NCI-H2107 treated with DMSO at 0.1 percent for 48 hours (cell line): ENCODE measurements around the gene MMGT1.

Source experiments
- DNase-seq: peaks from one replicate; lab custom pipeline; 2025; ENCODE audit not compliant: unreplicated experiment; lab: John Stamatoyannopoulos, UW

Gene MMGT1

DNA sequence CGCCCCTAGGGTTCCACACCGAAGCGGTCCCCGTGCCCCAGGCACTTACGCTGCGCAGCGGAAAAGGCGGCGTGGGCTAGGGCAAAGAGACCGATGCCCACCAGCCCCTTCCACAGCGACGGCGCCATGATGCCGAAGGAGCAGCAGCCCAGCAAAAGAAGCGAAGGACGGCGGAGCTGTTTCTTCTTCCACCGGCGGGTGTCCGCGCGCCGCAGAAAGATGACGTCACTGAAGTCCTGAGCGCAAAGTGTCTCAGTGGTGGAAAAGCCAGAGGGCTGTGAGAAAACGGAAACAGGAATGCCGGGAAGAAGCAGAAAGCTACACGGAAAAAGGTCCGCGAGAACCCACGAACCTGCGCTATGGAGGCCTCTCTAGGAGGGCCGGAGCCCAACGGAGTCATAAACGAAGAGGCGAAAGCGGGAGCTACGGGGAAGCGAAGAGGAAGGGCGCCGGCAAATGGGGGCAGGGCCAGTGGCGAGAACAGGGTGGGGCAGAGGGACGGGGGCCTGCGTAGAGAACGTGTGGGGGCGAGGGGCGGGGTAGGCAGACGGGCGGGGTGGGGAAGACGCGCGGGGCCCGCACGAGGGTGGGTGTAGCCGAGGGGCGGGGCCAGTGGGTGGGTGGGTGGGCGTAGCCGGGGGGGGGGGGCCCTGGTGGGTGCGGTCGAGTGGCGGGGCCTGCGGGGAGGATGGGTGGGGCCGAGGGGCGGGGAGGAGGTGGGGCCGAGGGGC lies at the start of gene MMGT1:
MMGT1 (minus strand) TSS at position 441 of the 731 bp plus-strand sequence; CDS start at position 128, 313 bp downstream.
- peak; percentile 89 for DNase-seq

DNA sequence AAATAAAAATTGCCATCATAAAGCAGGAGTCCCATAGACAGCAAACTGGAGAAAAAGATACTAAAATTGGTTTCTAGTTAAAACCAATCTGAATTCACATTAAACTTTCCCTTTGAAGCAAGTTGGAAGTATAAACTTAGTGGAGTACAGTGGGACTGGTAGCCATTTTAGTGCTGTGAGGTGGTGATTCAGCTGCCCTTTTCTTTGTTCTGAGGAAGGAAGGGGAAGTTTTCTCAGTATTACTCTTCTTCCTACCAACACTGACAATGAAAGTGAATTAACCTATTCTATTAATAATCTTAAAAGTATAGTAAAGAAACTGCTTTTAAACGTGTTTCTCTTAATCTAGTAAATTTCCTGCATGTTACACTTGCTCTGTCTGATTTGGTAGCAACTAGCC lies 48.1 kb upstream of the MMGT1 start:
- no peak for DNase-seq

DNA sequence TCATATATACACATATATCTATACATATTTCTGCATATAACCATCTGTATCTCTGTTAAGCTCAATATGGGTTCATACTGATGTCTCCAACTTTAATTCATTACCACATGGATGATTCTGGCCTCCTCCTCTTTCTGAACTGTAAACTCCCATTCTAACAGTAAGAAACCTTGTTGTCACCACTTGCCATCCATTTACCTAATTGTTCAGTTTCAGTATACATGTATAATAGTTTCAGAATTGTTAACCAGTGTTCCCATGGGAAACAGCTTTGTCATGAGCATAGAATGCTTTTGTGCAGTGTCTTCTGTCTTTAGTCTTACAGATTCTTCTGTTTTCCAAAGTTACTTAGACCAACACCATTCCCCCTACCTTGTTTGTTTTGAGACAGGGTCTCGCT lies 47.4 kb upstream of the MMGT1 start:
- no peak for DNase-seq

DNA sequence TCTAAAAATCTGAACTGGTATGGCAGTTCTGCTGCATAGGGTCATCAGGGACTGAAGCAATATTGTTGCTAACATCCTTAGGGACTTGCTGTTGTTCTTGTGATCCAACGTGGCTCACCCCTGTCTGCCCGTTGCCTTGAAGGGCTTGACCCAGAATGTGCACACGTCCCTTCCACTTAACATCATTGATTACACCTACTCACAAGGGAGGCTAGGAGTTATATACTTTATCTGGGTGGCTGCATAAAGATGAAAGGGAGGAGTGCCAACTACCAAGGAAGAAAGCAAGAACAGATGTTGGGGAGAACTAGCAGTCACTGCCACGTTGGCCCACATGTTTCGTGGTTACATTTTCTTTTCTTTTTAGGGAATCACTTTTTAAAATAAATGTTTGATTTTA lies 45.4 kb upstream of the MMGT1 start:
- DNase-seq, result no peak

DNA sequence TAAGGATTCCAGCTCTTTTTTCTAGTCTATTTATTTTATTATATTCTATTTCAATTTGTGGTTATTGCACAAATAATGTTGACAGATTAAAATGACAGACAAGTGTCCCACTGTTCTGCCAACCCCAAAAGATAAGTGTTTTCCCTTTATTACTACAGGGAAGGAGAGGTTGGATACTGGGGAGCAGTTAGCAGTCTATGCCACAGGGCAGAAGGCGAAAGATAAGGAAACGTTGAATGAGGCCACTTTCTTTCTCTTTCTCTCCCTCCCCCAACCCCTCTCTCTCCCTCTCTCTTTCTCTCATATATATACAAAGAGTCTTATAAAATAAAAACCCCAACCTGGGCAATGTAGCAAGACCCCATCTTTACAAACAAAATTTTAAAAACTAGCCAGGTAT lies 43.1 kb upstream of the MMGT1 start:
- no peak for DNase-seq

DNA sequence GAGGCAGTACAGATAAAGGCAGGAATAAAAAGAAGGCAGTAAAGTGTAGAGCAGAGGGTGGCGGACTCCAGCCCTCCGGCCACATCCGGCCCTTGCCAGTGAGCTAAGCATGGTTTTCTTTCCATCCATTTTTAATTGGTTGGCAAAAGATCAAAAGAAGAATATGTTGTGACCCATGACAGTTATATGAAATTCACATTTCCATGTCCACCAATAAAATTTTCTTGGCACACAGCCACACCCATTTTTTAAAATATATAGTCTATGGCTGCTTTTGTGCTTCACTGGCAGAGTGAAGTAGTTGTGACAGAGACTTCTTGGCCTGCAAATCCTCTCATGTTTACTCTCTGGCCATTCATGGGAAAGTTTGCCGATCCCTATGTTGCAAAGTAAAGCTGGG lies 41.2 kb upstream of the MMGT1 start:
- DNase-seq, result no peak

DNA sequence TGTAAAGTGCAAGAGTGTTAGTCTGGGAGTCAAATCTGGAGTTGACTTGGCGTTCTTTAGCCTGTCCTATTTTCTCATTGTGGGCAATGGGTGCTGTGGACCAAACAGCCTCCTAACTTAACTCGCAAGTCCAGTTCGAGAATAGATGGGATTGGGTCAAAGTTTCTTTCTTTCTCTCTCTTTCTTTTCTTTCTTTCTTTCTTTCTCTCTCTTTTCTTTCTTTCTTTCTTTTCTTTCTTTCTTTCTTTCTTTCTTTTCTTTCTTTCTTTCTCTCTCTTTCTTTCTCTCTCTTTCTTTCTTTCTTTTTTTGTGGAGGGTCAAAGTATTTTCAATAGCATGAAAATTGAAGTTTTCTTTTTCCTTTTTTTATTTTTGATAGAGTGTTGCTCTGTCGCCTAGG lies 14.5 kb upstream of the MMGT1 start:
- no peak for DNase-seq

DNA sequence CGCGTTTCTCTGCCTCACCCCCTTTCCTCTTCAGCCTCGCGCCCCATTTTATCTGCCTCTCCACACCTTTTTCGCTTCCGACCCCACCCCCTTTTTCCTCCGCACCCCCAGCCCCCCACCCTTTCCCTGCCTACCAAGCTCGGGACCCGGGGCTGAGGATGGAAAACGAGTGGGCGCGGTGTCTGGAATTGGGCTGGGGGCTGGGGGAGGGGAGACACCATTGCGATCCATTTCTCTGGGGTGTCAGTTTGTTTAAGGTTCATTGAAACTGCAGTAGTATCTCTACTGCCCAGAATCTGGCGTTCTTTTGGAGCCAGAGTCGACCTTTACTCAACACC lies 12.2 kb upstream of the MMGT1 start:
- DNase-seq, result no peak

DNA sequence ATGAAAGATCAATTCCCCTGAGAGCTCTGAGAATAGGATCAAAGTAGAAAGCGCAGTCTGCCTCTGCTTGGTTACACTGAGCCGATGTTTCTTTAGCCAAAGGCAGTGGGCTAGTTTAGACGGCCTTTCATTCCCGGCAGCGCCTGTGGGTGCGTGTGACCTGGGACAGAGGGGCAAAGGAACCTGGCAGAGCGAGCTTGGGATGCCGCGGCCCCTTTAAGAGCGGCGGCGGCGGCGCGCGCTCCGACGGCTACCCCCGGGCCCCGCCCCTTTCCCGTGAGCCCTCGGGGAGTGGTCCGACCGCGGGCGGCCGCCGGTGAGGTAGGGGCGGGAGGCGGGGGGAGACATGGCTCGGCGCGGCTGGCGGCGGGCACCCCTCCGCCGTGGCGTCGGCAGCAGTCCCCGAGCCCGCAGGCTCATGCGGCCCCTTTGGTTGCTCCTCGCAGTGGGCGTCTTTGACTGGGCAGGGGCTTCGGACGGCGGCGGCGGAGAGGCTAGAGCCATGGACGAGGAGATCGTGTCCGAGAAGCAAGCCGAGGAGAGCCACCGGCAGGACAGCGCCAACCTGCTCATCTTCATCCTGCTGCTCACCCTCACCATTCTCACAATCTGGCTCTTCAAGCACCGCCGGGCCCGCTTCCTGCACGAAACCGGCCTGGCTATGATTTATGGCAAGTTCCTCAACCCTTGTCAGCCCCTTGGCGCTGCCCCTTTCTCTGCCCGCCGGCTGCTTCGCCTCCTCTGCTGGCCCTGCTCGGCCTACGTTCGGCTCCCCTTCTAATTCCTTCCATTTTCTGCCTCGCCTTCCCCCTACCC lies 11.6 kb upstream of the MMGT1 start, which contains the start of gene SLC9A6:
SLC9A6 (plus strand) TSS at position 279 of the 816 bp plus-strand sequence; CDS start at position 503, 224 bp downstream.
- peak; percentile 40 for DNase-seq

DNA sequence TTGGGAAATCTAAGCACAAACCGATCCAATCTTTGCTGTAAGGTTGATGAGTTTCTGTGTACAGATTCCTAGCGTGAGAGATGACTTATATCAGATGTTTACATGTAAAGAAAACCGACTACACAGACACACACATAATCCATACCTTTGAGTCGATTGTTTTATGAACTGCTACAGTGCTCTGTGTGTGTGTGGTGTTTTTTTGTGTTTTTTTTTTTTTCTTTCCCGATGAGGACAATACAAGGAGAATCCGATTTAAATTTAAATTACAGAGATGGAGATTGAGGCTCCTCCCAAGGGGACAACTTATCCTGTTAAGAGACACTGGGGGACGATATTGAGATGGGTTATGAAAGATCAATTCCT lies 11.0 kb upstream of the MMGT1 start:
- no peak for DNase-seq

DNA sequence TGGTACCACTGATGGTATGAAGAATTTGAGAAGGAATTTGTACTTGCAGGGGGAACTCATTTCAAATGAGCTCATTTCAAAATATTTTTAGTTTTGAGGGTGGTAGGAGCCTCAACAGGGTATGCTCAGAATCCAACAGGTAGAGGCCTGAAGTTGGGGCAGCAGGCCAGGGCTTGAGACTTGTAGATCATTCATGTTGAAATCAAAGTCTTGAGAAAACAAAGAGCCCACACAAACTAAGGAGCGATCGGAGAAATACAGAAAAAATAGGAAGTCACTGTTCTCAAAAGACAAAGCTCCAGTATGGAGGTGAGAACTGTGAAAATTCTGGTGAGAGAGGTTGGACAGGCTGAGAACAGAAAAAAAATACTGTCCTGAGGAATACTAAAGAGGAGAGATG lies 10.5 kb upstream of the MMGT1 start:
- no peak for DNase-seq

DNA sequence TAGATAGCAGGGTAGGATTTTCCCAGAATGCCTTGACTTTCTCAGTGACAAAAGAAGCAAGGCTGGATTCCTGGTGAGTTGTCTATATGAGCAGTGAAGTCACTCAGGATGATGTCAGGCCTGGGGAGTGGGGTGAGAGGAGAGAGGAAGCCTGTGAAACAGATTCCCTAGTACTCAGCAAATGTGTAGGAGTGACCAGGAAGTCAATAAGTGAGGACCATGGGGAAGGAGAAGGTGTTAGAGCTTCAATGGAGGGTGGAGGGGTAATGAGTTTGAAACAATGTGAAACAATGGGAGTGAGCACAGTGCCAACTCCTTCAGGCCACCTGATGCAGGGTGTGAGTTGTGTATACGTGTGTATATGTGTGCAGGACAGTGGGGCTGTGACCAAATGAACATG lies 9.1 kb upstream of the MMGT1 start:
- no peak for DNase-seq

DNA sequence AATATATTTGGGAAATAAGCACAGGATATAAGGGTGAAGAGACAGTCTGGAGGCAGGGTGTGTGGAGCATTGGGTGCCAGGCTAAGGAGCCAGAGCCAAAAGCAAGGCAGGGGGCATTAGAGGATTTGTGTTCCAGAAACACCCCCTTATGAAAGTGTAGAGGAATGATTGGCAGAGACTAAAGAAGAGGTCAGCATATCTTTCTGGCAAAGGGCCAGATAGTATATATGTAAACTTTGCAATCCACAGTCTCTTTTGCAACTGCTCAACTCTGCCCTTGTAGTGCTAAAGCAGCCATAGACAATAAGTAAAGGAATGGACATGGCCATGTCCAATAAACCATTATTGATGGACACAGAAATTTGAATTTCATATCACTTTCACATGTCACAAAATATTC lies 7.9 kb upstream of the MMGT1 start:
- no peak for DNase-seq

DNA sequence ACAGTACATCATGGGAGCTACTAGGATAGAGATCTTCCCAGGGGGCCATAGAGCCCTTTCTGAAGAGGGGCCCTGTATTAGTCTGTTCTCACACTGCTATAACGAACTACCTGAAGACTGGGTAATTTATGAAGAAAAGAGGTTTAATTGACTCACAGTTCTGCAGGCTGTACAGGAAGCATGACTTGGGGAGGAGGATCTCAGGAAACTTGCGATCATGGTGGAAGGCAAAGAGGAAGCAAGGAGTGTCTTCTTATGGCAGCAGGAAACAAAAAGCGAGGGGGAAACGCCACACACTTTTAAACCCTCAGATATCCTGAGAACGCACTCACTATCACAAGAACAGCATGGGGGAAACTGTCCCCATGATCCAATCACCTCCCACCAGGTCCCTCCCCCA lies 7.2 kb upstream of the MMGT1 start:
- DNase-seq, result no peak

DNA sequence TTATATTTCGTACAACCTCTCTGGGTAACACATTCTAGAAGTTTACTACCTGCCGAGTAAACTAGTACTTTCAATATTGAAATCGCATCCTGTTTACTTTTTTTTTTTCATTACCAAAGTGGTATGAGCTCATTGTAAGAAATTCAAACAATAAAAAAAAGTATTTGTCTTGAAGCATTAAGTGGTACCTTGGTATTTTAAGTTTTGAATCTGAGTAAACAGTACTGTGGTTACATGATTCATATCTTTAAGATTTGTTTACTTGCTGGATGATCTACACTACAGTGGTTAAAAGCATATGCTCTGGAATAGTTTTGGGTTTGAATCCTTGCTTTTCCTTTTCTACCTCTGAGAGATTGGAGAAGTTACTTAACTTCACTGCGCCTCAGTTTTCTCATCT lies 3.8 kb upstream of the MMGT1 start:
- DNase-seq, result no peak

DNA sequence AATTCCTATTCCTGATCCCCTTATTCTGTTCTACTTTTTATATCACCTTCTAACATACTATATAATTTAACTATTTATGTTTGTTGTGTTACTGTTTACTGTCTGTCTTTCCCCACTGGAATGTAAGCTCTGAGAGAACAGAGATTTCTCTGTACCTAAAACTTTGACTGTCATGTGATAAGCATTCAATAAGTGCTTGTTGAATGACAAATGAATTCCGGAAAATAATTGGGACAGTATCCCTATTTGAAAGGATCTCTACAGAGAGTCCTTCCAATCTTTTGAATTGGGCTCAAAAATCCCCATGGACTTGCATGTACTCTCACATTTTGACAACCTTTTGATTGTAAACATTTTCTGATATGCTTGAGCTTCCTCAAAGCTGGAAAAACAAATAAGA lies 1.6 kb upstream of the MMGT1 start:
- DNase-seq, result no peak

DNA sequence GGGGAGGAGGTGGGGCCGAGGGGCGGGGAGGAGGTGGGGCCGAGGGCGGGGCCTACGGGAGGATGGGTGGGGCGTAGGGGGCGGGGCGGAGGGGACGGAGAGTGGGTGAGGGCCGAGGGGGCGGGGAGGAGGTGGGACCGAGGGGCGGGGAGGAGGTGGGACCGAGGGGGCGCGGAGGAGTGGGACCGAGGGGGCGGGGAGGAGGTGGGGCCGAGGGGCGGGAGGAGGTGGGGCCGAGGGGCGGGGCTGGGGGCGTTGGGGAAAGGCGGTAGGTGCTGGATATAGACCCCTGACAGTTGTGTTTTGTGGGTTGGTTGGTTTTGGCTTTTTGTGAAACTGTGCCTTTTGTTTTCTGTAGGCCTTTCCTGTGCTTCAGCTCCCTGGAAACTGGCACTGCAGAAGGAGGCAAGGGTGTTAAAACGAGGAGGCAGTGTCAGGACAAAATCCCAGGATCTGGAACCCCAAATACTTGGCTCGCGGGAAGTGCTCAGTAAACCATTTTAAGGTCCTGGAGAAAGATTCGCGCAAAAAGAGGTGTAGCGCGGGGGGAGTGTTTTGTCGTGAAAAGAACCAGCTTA lies 580 bp upstream of the MMGT1 start:
- no peak for DNase-seq

DNA sequence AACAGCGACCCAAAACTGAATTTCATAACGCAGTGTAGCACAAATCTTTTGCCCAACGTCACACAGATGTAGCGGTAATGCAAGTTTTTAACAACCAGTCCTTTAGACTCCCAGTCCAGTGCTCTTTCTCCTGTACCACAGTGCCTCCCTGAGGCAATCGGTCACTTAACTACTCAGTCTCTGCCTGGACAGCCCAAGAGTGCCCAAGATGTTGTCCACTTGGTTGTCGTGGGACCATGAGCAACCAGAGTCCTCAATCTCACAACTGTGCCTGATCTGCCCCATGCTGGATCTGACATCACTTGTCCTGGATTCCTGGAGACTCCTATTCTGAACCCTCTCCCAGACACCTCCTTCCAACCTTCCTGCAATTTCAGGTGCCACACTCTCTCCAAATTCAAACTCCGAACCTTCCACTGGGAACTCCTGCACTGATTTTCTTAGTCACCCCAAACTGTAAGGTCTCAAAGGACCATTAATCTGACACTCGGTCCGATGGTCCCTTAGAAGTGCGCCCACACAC lies 702 bp downstream of the MMGT1 start:
- DNase-seq, result no peak

DNA sequence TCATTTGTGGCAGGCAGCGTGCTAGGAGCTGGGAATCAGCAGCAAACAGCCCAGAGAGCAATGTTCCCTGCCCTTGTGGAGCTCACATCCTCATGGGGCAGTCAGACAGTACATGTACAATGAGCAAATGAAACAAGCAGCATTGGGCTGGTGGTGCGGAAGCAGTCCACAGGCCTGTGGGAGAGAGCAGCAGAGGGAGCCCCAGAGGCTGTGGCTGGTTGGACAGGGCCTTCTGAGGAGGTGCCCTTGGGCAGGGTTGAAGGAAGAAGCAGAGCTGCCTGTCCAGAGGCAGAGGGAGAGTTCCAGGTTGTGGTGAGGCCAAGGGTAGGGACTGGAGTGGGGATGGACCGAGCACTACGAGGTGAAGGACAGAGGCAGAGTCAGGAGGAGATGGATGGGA lies 22.5 kb downstream of the MMGT1 start:
- DNase-seq, result no peak

DNA sequence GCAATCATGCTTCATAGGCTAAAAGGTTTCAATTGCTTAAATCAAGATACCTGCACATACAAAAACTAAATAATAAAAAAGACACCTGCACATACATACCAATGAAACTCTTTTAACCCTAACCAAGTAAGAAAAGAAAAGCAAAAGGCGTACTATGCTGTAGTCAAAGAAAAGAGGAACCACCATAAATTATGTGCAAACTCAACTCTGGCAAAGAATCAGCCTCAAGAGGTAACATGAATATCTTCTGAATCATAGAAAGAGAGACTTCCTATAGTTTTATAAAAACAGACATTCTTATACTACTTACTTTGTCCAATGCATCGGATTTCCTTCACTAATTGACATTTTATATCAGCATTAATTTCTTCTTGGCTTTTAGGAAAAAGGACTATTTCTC lies 29.3 kb downstream of the MMGT1 start:
- no peak for DNase-seq

DNA sequence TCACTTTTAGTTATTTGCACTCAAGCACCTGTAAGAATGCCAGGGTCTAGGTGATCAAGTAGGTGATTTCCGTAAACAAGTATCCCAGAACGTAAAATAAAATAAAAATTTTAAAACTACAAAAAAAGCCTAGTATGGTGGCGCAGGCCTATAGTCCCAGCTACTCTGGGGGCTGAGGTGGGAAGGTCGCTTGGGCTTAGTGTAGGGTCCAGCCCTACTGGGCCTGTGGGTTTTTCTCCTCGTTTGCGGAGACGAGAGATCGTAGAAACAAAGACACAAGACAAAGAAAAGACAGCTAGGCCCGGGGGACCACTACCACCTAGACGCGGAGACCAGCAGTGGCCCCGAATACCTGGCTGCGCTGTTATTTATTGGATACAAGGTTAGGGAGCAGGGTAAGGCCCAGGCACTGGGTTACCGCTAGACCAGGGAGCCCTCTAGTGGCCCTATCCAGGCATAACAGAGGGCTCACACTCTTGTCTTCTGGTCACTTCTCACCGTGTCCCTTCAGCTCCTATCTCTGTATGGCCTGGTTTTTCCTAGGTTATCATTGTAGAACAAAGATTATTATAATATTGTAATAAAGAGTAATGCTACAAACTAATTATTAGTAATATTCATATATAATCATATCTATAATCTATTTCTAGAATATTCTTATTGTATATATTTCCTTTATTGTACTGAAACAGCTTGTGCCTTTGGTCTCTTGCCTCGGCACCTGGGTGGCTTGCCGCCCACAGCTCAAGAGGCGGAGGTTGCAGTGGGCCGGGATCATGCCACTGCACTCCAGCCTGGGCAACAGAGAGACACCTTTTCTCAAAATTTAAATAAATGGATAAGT lies 41.9 kb downstream of the MMGT1 start:
- DNase-seq, result no peak
